ENCODE results near the gene TOM1L2.
"Not testable (repeated sequence)": the region's sequence is repeated elsewhere in the genome, so short reads cannot be mapped to it uniquely, and the experiment has no call there.

Gene TOM1L2

DNA sequence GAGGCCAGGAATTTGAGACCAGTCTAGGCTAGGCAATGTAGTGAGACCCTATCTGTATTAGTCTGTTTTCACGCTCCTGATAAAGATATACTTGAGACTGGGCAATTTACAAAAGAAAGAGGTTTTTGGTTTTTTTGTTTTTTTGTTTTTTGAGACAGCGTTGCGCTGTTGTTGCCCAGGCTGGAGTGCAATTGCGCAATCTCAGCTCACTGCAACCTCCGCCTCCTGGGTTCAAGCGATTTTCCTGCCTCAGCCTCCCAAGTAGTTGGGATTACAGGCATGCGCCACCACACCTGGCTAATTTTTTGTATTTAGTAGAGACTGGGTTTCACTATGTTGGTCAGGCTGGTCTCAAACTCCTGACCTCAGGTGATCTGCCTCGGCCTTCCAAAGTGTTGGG is 23.7 kb upstream of the TOM1L2 start:
- DNase-seq: not testable (repeated sequence)

DNA sequence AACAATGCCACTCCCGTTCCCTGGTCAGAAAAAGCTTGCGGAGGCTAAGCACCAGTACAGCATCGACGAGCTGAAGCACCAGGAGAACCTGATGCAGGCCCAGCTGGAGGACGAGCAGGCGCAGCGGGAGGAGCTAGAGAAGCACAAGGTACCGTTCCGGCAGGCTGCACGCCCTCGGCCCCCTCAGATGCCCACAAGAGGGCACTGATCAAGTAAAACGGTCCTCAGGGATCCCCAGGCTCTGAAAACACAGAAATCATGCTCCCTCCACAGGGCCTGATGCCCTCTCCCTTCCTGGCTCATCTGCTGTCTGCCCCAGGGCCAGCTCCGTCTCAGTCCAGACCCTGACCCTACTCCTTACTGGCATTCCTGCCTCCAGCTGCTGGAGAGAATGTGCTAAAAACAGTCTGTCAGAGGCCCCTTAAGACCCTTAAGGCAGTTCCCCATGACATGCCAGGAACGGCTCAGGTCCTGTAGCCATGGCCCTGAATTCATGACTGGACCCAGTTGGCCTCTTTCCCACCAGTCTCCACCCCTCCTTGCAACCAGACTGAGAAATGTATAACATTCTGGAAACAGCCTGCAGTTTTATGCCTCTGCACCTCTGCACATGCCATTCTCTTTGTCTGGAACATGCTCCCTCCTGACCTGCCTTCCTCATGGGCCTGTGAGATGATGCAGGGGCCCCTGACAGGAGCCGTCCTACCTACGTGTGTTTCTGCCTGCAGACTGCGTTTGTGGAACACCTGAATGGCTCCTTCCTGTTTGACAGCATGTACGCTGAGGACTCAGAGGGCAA is 22.3 kb upstream of the TOM1L2 start:
- peak; percentile 35 for DNase-seq

DNA sequence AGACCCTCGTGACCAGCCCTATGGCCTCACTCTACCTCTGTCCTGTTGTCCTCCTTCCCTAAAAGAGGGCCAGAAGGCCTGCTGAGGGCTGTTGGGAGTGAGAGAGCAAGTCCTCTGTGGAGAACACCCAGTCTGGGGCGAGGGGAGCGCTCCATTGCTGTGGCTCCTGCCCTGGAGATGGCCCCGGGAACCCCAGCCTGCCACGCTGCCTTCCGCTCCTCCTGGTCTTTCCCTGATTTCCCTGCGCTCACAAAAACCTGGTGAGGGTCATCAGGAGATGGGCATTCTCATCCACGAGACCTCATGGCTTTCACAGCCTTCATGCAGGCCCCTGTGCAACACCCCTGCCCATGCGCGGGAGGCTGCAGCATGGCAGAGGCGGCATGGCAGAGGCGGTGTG is 21.7 kb upstream of the TOM1L2 start:
- no peak for DNase-seq

DNA sequence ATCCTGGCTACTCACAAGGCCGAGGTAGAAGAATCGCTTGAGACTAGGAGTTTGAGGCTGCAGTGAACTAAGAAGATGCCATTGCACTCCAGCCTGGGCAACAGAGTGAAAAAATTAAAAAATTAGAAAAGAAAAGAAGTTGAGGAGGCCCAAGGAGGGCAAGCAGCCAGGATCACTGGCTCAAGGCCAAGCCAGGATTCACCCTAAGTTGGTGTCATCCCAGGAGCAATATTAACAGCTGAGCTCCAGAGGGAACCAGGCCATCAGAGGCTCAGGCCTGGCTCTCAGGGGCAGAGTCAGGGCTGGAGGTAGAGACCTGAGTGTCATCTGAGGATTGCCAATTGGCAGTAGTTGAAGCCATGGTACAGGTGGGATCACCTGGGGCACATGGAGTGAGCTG is 21.2 kb upstream of the TOM1L2 start:
- DNase-seq: no peak

DNA sequence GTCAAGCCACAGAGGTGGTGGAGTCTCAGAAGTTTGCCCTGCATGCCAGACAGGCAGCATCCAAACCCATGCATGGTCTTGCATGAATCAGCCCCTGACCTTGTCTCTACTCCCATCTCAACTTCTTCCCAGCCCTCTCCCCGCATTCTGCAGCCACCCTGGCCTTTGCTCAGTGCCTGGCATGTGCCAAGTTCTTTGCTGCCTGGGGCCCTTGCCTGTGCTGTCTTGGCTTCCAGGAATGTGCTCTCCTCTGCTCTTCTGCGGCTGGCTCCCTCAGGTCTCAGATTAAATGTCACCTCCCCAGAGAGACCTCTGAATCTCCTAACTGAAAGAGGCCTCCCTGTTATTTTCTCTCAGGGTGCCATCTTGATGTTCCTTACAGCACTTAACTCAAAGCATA is 18.1 kb upstream of the TOM1L2 start:
- DNase-seq: no peak

DNA sequence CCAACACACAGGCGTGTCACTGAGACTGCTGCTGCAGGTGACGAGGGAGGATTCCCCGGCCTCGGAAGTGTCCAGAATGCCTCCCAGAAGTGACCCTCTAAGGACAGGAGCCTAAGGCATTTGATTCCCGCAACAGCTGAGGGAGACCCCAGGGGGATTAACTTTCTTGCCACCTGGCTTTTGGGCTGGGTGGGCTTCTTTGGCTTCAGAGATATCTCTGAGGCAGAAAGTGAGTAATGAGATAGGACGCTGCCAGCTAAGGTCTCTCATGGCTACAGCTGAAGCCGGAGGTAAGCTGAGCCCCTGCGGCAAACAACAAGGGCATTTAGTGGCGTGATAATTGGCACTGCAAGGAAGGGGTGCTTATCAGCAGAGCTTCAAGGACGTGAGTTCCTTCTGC is 17.4 kb upstream of the TOM1L2 start:
- no peak for DNase-seq

DNA sequence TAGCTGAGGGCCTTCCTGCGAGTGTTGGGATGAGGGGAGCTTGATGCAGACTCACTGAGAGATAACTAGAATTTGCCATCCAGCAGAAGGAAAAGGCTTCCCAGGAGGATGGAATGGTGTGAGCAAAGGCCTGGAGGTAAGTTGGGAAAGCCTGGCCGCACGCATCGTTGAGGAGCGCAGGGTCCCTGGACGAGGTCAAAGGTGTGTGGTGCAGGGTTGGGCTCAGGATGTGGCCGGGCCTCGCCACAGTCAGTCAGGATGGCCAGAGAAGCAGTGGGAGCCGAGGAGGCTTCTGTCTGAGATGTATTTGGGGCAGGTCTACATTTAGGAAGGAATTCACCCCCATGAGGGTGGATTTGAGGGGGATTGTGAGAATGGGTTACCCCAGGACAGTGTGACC is 16.9 kb upstream of the TOM1L2 start:
- DNase-seq: no peak

DNA sequence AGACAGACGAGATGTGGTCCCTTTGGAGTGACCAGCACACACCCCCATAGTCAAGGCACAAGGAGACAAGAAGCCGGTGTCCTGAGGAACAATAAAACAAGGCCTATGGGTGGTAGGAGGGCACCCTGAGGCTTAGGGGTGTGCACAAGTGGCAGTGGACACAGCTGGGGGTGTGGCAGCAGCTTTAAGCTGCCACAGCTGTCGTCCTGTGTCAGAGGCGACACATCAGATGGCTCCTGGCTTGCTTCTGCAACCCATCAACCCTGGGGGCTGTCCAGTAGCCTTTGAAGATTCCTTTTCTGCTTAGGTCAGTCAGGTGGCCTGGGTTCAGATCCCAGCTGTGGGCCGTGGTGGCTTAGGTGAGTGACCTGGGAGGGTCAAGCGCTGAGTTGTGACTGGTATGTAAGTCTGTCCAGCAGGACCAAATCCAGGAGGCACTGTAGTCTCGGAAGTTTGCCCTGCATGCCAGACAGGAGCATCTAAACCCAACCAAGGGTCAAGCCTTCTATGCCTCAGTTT is 16.3 kb upstream of the TOM1L2 start:
- DNase-seq: no peak

DNA sequence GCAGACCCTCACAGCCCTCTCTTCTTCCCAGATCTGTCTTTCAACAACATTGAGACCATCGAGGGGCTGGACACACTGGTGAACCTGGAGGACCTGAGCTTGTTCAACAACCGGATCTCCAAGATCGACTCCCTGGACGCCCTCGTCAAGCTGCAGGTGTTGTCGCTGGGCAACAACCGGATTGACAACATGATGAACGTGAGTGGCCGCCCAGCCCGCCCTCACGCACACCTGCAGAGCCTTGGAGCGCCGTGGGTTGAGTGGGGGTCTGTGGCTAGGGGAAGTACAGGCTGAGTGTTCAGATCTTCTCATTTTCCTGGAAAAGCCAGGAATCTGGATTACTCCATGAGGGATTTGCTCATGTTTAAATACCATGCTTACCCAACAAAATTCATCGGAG is 15.7 kb upstream of the TOM1L2 start:
- no peak for DNase-seq

DNA sequence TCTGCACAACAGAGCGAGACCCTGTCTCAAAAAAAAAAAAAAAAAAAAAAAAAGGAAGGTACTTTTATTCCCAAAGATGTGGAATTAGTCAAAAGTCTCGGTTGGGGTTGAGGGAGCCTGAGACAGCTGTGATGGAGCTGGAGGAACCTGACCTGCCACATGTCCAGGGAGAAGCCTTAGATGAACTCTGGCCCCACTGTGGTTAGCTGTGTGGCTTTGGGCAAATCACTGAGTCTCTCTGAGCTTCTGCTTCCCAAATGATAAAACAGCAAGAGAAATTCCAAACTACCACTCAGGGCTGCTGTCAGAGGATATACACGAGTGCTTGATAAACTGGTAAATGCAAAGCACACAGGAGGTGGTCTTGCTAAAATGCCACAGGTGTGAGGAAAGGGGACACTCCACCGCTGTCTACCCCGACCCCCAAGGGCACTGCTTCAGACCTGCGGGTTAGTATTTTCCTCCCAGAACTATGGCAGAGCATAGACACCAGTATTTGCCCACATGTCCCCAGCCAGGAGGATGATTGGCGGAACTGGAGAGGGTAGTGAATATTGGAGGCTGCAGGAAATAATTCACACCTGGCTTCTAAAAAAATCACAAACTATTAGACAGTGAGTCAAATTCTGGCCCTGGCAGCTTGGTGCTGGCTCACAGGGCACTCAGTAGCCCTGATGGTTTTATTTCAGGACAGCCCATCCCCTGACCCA is 15.1 kb upstream of the TOM1L2 start:
- no peak for DNase-seq

DNA sequence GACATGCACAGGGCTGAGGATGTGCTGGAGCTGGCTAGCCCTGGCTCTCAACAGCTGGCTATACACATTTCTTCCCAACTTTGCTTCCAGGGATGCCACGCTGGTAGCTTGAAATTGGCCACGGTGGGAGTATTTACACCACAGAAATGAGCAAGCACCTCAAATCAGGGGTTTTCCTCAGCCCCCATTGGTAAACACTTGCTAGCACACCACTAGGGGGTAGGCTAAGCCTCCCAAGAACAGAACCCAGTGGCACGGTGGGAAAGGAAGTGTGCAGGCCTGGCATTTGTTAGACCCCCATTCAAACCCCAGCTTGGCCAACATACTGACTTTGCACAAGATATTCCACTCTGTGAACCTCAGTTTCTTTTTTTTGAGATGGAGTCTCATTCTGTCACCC is 13.4 kb upstream of the TOM1L2 start:
- DNase-seq: no peak

DNA sequence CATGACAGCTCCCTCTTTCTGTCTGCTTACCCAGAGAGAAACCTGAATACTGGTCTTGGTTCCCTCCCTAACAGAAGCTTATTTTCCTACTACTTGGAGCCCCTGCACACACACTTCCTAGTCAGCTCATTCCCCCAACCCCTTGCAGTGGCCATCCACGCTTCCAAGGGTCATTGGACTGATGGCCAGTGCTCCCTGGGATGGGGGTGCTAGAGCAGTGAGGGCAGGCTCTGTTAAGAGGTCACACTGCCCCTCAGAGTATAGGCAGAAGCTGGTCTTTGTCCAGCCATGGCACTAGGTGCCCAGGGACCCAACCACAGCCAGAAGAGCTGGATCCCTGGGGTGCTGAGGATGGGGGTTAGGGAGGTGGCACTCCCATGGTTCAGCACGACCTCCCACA is 13.0 kb upstream of the TOM1L2 start:
- DNase-seq: no peak

DNA sequence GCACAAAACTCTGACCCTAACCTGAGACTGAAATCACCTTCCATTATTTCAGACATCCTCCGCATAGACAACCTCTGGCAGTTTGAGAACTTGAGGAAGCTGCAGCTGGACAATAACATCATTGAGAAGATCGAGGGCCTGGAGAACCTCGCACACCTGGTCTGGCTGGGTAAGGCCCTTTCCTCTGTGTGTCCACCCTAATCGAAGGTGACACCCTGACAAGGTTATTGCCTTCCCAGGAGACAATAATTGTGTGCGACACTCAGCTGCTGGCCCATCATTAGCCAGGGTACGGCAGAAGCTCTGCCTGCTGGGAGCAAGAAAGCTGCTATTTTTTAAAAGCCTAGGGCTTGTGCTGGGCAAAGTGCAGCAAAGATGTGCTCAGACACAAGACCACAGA is 11.6 kb upstream of the TOM1L2 start:
- no peak for DNase-seq

DNA sequence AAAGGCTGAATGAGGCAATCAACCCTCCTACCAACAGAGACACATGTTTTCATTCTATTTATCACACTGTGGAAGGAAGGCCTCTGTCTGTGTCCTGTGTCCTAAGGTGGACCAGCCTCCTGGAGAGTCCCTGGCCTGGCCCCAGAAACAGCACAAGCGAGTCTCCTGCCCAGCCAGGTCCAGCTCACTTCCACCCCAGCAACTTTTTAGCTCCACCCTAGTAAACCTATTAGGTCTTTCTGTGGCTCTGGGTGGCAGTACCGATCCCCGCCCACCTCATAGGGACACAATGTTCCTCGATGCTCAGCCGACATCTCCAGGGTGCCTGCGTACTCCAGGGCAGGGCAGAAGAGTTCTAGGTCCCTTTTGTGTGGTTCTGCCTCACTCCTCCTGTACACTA is 11.2 kb upstream of the TOM1L2 start:
- no peak for DNase-seq

DNA sequence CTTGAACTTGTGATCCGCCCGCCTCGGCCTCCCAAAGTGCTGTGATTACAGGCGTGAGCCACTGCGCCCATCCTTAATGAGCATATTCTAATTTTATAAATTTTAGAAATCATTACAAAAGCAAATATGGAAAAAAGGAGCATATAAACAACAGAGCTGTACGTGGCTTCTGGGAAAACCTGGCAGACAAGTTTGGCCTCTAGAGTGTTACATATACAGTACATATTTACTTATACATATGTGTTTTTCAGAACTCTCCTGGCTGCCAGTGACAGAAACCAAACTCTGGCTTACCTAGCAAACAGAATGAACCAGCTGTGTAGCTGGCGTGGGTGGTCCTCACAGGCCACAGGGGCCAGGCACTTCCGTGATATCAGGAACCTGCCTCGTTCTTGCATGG is 10.6 kb upstream of the TOM1L2 start:
- no peak for DNase-seq

DNA sequence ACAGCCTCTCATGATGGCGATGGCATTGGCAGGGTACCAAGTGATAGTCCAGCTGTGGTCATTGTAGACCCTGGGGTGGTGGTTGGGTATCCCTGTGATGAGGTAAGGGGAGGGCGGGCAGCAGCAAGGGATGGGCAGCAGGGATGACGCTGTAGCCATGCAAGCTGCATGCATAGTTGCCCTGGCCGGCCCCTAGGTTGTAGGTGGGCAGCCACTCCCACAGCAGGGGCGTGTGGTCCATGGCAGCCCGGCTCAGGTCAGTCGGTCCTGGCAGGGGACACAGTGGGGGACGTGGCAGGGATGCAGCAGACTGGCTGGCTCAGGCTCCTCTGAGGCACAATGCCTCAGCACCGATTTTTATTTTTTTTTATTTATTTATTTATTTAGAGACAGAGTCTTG is 9.1 kb upstream of the TOM1L2 start:
- no peak for DNase-seq

DNA sequence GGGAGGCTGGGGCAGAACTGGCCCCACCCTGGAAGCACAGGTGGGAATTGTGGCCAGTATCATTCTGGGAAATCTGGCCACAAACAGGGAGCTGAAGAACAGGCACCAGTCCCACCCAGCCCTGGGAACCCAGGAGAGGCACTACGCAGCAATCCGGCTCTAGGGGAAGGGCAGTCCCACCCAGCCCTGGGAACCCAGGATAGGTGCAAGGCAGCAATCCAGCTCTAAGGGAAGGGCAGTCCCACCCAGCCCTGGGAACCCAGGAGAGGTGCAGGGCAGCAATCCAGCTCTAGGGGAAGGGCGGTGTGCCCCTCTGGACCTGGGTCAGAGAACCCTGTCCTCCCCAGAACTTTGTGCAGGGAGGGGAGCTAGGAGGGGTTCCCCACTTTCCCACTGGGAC is 7.6 kb upstream of the TOM1L2 start:
- no peak for DNase-seq

DNA sequence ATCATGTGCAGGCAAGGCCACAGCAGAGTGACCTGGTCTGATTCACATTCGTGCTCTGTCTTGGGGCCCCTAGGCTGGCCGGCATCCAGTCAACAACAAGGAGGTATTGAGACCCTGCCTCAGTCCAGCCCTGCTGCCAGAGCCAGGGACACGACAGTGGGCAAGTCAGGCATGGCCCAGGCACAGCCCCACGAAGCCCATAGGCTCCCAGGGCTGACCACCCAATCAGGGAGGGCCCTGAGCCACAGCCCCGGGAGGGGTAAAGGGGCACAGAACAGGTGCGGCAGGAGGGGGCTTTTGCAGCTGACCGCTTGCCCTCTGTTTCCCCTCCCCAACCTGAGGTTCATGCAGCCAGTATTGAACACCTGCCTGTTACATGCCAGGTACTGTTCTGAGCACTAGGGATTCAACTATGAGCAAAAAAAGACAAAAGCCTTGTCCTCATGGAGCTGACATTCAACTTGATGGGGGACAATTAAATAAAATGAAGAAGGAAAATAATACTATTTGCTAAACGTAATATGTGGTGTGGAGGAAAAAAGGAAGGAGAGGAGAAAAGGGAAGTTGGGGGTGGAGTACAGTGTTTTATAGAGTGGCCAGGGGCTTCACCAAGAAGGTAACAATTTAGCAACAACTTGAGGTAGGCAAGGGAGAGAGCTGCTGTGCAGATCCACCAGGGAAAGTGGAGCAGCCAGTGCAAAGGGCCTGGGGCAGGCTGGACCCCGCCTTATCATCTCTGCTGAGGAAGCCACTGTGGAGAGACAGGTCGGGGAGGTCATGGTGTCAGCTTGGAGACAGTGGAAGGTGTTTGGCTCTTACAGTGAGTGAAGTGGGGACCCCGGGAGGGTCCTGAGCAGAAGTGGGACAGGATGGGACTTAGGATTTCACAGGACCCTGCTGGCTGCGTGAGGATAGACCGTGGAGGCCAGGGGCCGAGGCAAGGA is 6.6 kb upstream of the TOM1L2 start:
- no peak for DNase-seq

DNA sequence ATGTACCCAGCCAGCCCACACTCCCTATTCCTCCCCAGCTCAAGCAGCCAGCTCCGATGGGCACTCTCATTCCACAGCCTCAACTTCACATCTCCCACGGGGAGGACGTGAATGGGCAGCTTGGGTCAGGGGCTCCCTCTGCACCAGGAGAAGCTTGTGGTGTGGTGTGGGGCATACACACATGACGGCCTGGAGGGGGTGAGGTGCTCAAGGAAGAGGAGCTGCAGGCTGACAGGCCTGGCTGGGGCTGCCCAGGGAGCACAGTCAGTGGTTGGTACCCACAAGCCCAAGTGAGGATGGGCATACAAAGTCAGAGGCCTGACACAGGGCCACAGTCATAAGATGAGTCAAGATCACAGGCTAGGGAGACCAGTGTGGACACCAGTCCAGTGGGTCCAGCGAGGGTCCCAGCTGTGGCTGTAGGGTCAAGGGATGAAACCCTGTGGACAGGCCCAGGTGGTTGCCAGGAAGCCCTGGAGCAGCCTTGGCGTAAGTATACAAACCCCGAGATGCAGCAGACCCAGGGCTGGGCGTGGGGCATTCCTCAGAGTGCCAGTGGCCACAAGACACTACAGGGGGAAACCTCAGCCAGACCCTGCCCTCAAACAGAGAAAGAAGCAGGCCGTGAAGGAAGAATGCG is 4.9 kb upstream of the TOM1L2 start:
- no peak for DNase-seq

DNA sequence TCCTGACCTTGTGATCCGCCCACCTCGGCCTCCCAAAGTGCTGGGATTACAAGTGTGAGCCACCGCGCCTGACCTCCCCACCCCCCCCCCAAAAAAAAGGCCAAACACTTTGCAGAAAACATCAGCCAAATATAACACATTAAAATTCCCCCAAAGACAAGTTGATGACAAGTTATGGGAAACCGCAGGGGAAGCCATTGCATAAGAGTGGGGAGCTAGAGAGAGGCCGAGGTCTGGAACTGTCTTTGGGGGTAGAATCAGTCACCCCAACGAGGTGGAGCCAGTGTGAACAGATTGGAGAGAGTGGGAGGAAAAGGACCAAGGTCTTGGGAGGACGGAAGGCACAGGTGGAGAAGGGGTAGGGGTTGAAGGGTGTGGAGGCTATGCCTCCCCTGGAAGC is 3.2 kb upstream of the TOM1L2 start:
- DNase-seq: no peak

DNA sequence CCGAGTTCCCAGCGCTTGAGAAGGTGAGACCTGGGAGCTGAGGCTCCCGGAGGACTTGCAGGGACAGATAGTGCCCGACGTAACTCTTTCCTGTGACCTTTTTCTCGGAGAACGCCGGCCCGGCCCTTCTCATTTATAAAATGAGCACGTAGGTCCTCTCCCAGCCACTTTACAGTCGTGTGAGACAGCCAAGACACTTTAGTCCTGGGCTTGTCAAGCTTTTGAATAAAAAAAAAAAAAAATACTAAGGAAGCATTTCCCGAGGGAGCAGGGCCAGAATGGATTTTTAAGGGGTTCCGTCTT is 703 bp upstream of the TOM1L2 start:
- no peak for DNase-seq

DNA sequence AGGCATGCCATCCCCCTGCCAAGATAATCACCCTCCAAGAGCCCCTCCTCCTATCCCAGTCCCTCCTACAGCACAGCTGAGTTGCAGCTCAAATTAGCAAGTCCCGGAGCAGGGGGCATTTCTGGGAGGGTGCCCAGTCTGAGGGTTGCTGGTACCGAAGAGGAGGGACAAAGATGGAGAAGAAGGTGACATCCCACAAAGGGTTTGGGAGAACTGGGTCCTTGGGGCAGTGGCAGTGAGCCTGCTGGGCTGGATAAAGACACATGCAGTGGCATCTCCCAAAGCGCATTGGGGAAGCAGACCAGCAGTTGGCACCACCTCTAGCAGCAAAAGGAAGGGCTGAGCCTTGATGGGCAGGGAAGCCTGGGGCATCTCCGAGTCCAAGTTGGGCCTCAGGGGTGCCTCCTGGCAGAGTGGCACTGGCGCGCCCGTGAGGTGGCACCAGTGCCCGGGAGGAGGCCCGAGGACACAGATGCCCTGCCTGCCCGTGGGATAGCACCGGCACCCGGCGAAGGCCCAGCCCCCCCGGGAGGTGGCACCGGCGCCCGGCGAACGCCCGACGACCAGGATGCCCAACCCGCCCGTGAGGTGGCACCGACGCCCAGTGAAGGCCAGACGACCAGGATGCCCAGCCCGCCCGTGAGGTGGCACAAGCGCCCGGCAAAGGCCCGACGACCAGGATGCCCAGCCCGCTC is 622 bp downstream of the TOM1L2 start:
- no peak for DNase-seq

Data from right kidney (tissue), 1 donor.